ENCODE measurements around the gene UMAD1.

The UMAD1 gene

GRCh38 chr7:7858559-7858958, 218.0 kb downstream of the UMAD1 start:
- no peaks in the 10 kb centered on the region for H3K27me3 ChIP-seq (replicated peaks; ENCODE audit: control insufficient read depth, insufficient read depth, low read length)
- peak overlapping the region; percentile 37 for H3K4me3 ChIP-seq (replicated peaks; ENCODE audit: low read depth, low read length)
- no peak for DNase-seq (ENCODE audit: extremely low read depth, insufficient read length)
- no peak for TF ChIP-seq CTCF (IDR thresholded peaks at IDR 0.05; ENCODE audit: insufficient read depth, low read length, poor library complexity, severe bottlenecking)
- no peaks in the 10 kb centered on the region for H3K36me3 ChIP-seq (ENCODE audit: control insufficient read depth, insufficient read depth, low read length)

DNA sequence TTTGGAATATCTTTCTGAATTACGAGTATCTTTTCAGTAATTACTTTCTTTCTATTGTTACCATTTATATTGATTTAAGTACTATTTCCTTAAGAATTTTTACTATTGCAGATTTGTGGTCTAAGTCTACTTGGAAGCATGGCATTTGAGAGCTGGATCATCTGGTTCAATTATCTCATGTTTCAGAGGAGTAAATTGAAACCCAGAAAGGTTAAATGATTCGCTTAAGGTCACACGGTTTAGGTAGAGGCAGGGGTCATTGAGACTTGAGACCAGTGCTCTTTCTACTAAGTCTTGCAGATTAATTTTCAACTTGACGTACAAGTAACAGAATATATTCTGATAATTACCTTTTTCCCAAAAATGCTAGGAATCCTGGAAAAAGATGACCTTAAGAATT, 218.9 kb downstream of the UMAD1 start:
- H3K27me3 ChIP-seq (replicated peaks; ENCODE audit: control insufficient read depth, insufficient read depth, low read length): no peaks in the 10 kb centered on the region
- no peak overlapping the region for H3K4me3 ChIP-seq (replicated peaks; ENCODE audit: low read depth, low read length)
- H3K36me3 ChIP-seq (ENCODE audit: control insufficient read depth, insufficient read depth, low read length): no peaks in the 10 kb centered on the region
- DNase-seq (ENCODE audit: extremely low read depth, insufficient read length): no peak
- TF ChIP-seq CTCF (IDR thresholded peaks at IDR 0.05; ENCODE audit: insufficient read depth, low read length, poor library complexity, severe bottlenecking): no peak

- Histone ChIP-seq H3K36me3 (ENCODE audit: control insufficient read depth, insufficient read depth, low read length) (no peaks in the 10 kb centered on the region), H3K4me3 (replicated peaks; ENCODE audit: low read depth, low read length) (no peak overlapping the region), H3K27me3 (replicated peaks; ENCODE audit: control insufficient read depth, insufficient read depth, low read length) (no peaks in the 10 kb centered on the region)
- no peak for DNase-seq (ENCODE audit: extremely low read depth, insufficient read length)
- no peak for TF ChIP-seq CTCF (IDR thresholded peaks at IDR 0.05; ENCODE audit: insufficient read depth, low read length, poor library complexity, severe bottlenecking)
Measured at GRCh38 chr7:7861211-7861633, 220.7 kb downstream of the UMAD1 start.

DNA sequence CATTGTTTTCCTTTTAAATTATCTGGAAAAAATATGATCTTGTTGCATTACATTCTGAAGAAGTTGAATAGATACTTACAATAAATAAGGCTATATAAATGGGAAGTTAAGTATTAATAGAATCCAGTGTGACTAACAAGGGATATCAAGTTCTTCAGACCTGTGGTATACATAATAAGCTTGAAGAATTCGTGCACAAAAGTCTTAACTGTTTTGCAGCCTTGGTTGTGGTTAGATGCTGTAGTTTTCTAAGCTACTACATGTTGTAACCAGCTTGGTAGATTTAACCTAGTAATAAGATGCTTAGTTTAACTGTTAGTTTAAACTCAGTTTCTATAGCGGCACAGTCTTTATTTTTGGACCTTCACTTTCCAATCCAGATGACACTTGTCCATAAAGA, 221.8 kb downstream of the UMAD1 start:
- Histone ChIP-seq H3K36me3 (ENCODE audit: control insufficient read depth, insufficient read depth, low read length) (no peaks in the 10 kb centered on the region), H3K4me3 (replicated peaks; ENCODE audit: low read depth, low read length) (no peak overlapping the region), H3K27me3 (replicated peaks; ENCODE audit: control insufficient read depth, insufficient read depth, low read length) (no peaks in the 10 kb centered on the region)
- no peak for DNase-seq (ENCODE audit: extremely low read depth, insufficient read length)
- TF ChIP-seq CTCF (IDR thresholded peaks at IDR 0.05; ENCODE audit: insufficient read depth, low read length, poor library complexity, severe bottlenecking): no peak

DNA sequence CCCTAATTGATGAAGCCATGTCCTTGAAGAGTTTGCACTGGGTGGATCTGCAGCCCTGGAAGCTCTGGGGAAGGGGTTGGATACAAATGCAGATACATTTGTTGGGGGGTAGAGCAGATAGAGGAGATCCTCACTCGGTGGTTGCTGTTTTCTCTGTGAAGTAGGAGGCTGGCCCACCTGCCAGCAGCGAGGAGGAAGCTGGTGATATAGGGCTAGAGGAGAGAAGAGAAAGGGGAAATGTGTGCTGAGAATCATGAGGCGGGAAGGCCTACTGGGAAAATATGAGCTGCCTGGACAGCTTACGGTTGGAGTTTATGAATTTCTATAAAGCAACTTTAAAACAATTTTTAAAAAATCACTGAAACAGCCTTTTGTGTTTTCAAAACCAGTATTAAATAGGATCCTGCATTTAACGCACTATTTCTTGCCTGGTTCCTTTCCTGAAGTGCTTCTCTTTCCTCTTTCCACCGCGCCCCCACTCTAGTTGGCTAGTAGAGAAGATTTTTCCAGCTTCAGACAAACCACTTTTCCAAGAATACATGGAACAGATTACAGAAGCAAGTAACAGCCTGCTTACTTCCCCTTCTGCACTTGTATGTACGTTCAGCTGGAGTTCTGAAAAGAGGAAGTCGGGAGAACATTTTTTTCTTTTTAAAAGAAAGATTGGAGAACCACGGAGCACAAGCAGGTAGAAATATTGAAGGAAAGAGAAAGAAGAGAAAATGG, 227.5 kb downstream of the UMAD1 start:
- Histone ChIP-seq H3K27me3 (replicated peaks; ENCODE audit: control insufficient read depth, insufficient read depth, low read length) (no peaks in the 10 kb centered on the region), H3K4me3 (replicated peaks; ENCODE audit: low read depth, low read length) (no peak overlapping the region), H3K36me3 (ENCODE audit: control insufficient read depth, insufficient read depth, low read length) (no peaks in the 10 kb centered on the region)
- no peak for TF ChIP-seq CTCF (IDR thresholded peaks at IDR 0.05; ENCODE audit: insufficient read depth, low read length, poor library complexity, severe bottlenecking)
- DNase-seq (ENCODE audit: extremely low read depth, insufficient read length): no peak

DNA sequence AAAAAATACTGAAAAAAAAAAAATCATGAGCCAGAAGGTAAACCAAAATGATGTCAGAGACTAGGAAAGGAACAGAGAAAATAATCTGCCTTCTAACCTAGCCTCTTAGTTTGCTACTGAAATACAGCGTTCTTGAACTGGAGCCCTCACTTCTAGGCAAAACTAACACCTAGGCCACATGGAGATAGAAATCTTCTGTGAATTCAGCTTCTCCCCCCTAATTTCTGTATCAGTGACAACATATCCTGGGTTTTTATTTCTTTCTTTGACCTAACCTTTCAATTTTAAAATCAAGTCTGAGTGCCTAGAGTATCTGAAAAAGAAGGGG, 228.0 kb downstream of the UMAD1 start:
- no peak for TF ChIP-seq CTCF (IDR thresholded peaks at IDR 0.05; ENCODE audit: insufficient read depth, low read length, poor library complexity, severe bottlenecking)
- DNase-seq (ENCODE audit: extremely low read depth, insufficient read length): no peak
- no peak overlapping the region for H3K4me3 ChIP-seq (replicated peaks; ENCODE audit: low read depth, low read length)
- H3K27me3 ChIP-seq (replicated peaks; ENCODE audit: control insufficient read depth, insufficient read depth, low read length): no peaks in the 10 kb centered on the region
- H3K36me3 ChIP-seq (ENCODE audit: control insufficient read depth, insufficient read depth, low read length): no peaks in the 10 kb centered on the region
